Endothelial cell of hepatic sinusoid (primary cell): Measurements from ENCODE around the gene PEX26.
"Not testable (repeated sequence)": the region's sequence is repeated elsewhere in the genome, so short reads cannot be mapped to it uniquely, and the experiment has no call there.

Experiments
- in situ Hi-C: cut with HindIII; loops from 2 replicates; pipeline ENCODE4 v1.10.0; 2017; ENCODE audit warnings: low sequenced_read_pairs

Gene PEX26

DNA sequence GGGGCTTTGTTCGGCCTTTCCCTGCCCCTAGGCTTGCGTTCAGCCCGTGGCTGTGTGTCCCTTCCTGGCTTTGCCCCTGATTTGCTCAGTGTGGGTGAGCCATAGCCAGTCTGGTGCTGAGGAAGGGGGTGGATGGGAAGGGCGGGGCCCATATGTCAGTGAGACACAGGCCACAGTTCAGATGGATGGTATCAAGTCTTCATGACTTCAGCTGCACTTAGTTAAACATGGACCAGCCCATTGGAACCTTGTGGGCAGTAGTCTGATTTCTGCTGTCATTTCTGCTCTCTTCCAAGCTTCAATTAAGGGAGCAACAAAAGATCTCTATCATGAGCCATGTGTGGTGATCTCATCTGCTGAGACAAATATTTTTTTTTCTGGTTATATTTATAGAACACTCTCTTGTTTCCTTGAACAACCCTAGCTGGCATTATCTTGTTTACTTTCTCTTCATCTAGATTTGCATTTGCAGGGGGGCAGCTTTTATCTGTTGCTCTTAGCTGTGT lies 21.6 kb upstream of the PEX26 start:
- in situ Hi-C loops, result no loop called here

DNA sequence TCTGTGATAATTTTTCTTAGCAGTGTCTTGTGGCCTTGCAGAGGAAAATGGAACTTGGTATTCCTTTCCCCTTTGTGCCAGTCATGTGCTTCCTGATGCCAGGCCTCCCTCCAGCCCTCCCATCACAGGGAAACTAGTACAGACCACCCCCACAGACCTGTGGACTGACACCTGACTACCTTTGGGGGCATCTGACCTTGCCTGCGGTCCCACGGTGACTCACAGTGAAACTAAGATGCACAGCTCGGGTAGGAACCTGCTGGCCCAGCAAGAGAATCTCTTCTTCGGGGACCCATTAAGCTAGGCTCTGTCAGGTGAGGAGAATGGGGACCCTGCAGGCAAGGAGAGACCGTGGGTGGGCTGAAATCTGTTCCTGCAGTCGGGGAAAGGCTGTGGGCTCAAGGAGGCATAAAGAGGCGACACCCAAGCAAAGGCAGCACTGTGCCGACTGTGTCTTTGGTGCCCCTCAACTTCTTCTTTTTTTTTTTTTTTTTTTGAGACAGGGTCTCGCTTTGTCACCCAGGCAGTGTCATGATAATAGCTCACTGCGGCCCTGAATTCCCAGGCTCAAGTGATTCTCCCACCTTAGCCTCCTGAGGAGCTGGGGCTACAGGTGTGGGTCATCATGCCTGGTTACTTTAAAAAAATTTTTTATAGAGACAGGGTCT lies 20.8 kb upstream of the PEX26 start:
- in situ Hi-C loops, result no loop called here

DNA sequence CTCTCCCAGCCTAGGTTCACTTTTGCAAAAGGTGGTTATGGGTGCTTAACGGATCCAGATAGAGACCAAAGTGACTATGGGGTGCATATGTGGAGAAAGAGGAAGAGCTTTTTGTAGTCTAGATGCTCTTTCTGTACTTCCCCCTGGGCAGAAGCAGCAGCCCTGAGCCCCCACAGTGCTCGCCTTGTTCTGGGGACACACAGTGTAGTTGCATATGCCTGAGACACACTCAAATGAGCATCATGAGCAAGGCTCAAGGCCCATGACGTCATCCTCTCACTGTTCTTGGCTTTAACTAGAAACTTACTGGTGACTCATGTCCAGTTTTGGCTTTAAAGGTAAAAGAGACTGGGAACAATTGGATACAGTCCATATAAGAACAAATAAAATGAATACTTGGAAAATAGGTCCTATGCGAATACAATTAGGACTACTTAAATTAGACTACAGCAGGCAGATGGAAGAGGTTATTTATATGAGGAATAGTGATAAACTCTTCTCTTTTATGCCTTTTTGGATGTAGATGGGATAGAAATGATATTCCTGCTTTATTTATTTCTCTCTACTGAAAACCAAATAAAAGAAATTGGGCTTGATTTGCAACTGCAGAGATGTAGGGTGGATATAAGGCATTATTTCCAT lies 20.1 kb upstream of the PEX26 start:
- in situ Hi-C loops, result no loop called here

DNA sequence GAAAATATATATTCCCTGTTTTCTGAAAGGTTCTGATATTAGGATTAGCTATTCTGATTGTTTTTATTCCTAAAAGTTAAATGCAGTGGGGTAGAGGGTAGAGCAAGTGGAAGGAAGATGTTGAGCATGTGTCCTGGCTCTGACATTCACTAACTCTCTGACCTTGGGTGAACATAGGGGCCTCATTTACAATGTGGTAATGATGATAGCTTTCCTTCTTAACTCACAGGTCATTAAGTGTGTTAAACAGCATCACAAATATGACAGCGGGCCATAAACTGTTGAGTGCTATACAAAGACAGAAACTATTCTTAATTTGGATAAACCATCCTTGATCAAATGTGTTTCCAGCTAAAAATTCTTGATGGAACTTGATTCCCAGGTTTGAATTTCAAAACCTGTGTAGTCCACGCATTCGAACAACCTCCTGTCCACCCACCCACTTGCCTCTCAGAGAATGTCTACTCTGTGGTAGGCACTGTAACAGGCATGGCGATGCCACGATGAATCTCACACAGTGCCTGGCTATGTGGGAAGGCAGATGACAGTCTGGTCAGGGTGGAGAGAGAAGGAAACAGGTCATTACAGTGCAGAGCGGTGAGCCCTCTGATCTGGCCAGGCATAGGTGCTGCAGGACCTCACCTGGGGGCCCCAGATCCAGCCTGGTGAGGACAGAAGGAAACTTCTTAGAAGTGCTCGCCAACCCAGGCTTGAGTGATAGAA lies 19.3 kb upstream of the PEX26 start:
- in situ Hi-C loops, result no loop called here

DNA sequence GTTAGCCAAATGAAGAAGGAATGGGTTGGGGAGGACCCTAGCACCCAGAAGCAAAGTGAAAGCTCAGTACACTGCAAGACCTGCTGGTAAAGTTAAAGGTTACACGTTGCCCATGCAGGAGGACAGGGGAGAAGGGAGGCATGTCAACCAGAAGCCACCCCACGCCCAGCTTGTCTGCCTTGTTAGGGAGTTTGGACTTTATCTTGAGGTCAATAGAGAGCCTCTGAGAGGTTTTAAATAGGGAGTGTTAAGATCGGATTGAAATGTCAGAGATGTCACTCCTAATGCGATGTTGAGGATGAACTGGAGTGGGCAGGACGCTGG lies 18.7 kb upstream of the PEX26 start:
- in situ Hi-C loops, result no loop called here

DNA sequence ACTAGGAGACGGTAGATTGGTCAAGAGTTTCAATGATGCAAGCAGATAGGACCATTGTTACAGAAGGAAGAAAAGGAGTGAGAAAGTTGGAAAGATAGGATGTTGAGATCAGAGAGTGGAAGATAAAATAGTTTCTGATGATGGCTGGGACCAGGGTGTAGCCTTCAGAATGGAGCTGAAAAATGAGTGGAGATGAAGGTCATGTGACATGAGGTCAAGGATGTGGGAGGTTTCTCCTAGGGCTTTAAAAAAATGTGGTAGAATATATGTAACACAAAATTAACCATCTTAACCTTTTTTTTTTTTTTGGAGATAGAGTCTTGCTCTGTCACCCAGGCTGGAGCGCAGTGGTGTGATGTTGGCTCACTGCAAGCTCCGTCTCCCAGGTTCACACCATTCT lies 18.3 kb upstream of the PEX26 start:
- in situ Hi-C loops, result no loop called here

DNA sequence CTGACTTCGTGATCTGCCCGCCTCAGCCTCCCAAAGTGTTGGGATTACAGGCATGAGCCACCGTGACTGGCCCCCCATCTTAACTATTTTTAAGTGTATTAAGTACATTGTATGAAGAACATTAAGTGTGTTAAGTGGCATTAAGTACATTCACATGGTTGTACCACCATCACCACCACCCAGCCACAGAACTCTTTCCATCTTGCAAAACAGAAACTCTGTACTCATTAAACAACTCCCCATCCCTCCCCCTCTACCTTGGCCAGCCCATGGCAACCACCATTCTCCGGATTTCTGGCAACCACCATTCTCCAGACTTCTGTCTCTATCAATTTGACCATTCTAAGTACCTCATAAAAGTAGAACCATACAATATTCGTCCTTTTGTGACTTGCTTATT lies 17.8 kb upstream of the PEX26 start:
- in situ Hi-C loops, result no loop called here

DNA sequence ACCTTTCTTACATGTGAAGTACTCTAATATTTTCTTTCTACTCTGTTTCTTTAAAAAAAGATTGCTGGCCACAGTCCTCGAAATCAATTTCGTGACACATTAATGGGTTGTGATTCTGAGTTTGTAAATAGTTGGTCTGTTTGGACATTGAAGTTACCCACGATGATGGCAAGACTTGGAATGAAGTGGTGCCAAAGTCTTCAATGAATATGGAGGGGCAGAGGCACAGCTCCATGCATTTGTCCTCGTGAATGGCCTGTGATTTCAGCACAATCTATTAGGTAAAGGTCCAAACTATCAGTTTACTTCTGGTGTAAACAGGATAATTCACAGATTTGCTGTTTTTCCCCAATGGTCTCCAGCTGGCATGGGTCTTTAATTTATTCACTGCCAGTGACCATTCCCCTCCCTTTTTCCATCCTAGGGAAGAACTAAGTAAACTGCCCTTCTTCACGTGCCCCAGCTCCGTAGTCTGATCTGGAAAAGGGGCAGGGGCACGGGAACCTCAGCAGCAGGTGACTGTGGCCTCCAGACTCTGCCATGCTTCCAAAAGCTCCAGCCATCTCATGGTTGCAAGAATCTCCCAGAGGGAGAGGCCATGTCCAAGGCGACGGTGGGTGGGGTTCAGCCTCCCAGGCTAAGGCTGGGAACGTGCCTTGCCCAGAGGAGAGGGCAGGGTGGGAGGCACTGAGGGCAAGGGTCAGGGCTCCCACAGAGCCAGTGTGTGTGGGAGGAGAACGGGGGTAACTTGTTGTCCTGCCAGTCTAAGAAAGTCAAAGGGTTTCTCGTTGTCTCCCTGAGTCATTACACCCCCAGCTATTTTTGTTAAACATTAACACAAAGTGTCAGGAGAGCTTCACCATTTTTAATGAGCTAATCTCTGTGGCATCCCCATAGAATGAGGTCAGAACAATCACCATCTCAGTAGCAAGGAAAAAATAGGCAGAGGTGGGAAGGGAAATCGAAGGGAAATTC lies 16.9 kb upstream of the PEX26 start:
- in situ Hi-C loops, result no loop called here

DNA sequence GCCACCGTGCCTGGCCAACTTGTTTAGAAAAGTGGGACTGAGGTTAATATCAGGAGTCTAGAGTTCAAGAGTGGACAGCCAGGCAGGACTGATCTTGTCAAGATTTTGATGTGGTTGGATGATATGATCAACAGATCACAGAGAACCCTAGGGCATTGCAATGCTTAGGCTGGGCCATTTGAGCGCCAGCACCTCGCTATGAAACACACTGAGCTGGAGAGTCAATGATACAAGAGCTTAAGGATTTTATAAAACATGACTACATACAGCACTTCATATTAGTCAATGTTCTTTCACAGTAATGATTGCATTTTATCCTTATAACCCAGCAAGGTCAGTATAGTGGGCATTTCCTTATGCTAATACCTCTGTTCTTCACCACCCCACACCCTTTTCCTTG lies 15.4 kb upstream of the PEX26 start:
- in situ Hi-C loops, result no loop called here

DNA sequence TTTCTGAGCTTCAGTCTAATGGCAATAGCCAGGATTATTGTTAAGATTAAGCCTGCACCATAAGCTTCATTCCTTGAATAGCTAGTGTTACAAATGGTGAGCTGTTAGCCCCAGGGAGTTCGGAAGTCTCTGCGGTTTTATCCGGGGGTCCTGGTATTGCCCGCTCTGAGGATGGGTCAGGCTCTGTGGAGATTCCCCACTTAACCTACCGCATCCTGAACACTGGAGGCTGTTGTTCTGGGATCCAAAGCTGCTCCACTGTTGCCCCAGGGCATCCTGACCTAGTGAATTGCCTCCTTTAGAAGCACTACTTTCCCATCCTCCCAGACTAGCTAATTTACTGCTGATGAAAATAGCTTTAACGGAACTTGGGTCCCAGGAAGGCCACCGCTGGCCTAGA lies 14.5 kb upstream of the PEX26 start:
- in situ Hi-C loops, result no loop called here

DNA sequence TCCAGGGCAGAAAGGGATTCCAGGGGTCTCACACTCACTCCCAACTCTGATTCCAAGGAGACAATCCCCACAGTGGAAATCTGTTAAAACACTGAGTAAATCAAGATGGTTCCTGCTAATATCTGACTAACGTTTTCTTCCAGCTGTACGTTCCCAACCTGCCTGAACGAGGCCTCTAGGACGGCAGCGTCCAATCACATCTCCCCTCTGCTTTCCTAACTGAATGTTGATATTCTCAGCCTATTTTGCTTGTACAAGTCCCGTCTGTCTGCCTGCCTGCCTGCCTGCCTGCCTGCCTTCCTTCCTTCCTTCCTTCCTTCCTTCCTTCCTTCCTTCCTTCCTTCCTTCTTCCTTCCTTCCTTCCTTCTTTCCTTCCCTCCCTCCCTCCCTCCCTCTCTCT lies 14.1 kb upstream of the PEX26 start:
- in situ Hi-C loops, result not testable (repeated sequence)

DNA sequence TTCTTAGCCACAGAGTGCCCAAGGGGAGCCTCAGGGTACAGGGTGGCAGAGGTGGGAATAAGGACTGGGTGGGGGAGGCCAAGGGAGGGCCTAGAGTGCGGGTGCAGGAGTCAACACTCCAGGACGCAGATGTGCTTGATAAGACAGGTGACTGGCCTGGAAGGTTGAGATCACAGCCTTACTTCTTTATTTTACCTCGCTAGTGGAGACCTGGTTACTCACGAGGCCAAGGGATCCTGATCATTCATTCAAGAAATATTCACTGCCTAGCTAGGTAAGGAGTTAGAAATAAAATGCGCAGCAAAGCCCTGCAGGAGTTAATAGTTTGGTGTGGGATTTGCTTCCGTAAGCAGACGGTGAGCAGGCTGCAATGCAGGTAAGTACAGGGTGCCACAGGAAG lies 13.2 kb upstream of the PEX26 start:
- in situ Hi-C loops, result no loop called here

DNA sequence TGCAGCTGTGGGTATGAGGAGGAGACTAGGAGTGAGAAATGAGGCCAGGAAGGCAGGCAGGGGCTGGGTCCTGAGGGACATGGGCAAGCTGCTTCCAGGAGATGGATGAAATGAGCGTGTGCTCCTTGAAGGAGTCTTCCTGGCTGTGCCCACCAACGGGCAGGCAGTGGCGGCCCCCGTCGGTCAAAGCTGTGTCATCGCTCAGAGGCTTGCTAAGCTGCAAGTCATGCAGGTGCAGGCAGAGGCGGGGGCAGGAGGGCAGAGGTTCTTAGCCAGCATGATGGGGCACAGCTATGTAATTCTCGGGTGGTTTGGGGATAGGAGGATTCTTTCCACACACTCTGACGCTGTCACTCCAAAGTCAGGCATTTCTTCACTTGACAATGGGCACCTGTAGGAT lies 12.5 kb upstream of the PEX26 start:
- in situ Hi-C loops, result no loop called here

DNA sequence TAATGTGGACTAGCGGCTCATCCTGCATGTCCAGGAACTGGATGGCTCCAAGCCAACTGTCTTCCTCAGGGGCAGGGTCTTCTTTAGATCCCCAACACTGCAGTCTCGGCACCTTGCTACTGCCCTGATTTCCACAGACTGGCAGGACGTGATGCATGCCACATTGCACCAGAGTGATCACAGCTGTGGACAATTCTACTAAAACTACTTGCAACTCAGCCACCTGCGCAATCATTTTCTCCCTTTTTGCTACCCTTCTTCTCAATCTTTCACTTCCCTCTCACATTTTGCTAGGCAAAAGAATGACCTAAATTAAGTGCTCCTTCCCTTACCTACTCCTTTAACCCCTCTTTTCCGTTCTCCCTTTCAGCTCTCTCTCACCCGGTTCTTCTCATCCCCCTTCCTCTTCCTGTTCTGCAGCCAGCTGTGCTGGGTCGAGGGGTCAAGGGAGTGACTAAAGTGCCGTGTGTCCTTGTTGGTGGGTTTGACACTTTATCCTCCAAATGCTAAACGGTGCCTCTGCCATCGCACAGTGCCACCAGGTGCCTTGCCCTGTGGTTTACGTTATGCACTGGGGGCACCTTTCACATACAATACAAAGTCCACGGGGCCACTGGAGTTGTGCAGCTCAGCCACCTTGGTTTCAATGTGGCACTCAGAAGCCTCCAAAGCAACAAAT lies 11.5 kb upstream of the PEX26 start:
- in situ Hi-C loops, result no loop called here

DNA sequence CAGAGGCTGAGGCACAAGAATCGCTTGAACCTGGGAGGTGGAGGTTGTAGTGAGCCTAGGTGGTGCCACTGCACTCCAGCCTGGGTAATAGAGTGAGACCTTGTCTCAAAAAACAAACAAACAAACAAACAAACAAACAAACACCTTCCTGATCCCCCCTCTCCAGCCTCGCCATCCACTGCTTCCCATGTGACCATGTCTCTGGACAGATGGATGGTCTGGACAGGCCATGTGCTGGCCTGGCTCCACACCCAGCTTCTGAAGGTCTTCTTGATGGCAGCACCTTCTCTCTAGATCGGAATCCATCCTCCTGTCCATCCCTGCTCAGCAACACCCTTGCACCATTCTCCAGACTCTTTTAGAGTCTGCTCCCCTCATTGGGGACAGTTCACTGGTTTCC lies 10.7 kb upstream of the PEX26 start:
- in situ Hi-C loops, result no loop called here

DNA sequence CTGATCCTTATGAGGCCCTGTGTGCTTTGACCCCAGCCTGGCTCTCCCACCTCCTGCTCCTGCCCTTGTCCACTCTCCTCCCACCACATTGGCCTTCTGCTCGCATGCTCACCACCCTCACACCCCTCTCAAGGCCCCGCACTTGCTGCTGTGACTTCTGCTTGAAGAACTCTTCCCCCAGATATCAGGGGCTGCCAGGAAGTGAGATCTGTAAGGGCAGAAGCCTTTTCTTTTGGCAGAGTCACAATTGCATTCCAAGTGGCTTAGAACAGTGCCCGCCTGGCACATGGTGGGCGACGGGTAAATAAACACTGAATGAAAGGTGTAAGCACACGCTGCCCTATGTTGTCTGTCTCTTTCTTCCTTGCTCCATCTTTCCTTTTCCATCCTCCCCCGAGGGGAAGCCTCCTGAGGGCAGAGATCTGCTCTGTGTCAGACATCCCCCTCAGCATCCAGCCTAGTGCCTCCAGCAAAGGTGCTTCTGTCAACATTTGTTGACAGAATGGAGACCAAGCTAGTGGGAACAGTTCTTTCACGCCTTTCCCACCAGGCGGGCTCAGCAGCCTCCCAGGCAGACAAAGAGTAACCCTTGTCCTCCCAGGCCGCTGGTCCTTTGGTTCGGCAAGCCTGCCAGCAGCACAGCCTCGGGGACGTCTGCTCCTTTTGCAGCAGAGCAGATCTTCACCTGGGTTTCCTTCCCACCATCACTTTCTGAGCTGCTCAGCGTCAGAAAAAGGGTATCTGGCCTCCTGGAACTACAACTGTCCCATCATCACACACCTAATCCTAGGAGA lies 10.0 kb upstream of the PEX26 start:
- in situ Hi-C loops, result no loop called here

DNA sequence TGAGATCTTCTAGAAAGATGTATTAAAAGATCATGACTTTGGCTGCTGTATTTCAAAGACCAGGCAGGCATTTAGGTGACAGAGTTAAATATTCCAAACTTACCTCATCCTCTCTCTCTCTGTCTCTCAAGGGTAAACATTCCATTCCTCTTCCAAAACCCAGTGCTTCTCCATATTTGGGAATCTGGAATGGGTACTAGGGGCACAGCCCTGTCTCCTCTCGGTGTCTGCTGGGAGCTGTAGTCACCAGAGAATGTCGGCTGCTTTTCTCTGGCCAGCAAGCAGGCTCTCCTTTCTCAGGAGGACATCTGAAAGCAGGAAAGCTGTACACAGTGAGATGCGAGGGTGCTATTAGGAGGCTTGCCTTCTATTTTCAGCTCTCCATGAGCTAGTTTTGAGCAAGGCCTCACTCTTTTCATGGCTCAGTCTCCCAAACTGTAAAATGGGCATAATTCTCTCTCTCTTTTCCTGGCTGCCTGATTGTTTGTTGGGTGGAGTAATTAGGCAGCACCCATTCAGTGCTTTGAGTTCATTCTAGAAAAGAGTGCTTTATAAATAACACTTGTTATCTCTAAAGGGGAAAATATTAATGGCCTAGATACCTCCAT lies 9.3 kb upstream of the PEX26 start:
- in situ Hi-C loops, result no loop called here

DNA sequence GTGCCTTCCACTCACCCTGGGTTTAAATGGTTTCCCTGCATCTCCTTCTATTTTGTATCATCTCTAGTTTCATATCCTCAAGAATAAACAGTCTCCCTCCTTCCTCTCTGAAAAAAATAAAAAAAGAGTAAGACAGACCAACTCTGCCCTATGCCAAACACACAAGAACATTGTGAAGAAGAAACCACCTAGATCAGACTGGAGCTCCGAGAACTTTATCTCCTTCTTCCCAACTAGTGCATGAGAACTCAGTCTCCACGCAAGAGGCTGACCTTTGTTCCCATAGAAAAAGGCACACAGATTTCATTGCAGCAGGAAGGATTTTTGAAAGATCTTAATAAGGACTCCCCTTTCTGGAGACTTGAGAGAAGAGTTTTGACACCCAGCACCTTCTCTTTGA lies 8.7 kb upstream of the PEX26 start:
- in situ Hi-C loops, result no loop called here

DNA sequence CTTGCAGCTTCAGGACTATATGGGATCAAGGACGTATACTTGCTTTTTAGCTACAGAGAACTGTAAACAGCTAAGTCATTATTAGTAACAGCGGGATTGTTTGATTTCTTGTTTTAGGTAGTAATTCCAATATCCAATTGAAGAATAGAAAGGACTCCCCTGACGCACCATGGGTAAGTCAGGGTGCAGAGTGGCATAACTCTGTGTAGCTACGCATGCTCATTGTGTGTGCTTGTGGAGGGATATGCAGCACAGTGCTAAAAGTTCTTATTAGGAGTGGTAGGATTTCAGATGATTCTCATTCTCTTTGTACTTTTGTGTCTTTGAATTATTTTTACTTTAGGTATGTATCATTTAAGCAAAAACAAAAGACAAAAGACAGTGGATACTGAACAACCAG lies 7.7 kb upstream of the PEX26 start:
- in situ Hi-C loops, result no loop called here
